ENCODE data around the gene FAM229A. TPM values are rescaled to one million over a fixed set of nuclear protein-coding genes. Genes with fewer than 3 reads are reported as not detected.

FAM229A gene
- total and polyA plus RNA-seq, 9 of the 15 experiments (the other 6 are each of a cell fraction or from before 2014, with no cell fraction given), result 0.04 to 21.6 (median 7.4) TPM

- TF ChIP-seq PREB (CRISPR knock-in tag; IDR thresholded peaks at IDR 0.05), result no peak
- TF ChIP-seq GTF2A2 (tag; IDR thresholded peaks at IDR 0.05), result peak; percentile 59; the same call in 1 of the 2 replicates
- peak; percentile 41; the same call in 1 of the 2 replicates for TF ChIP-seq ZBTB12 (CRISPR knock-in tag; IDR thresholded peaks at IDR 0.05)
- TF ChIP-seq HLTF (IDR thresholded peaks at IDR 0.05), result 0 out of 2 replicates have a peak, but pooled peaks have one; percentile 9
- TF ChIP-seq KDM4B (IDR thresholded peaks at IDR 0.05; ENCODE audit: borderline replicate concordance in 2 of 2, low read depth in 1 of 2), result 0 out of 4 replicates have a peak, but pooled peaks of 1 of the 2 experiments have one; percentile 47
- TF ChIP-seq CREB3 (tag; conservative IDR thresholded peaks at IDR 0.05; ENCODE audit: low read depth), result peak; percentile 83; the same call in 1 of the 2 replicates
- TF ChIP-seq YY1 (IDR thresholded peaks at IDR 0.05; ENCODE audit: borderline replicate concordance in 1 of 3, control insufficient read depth in 1 of 3, extremely low read depth in 1 of 3, insufficient read depth in 3 of 3, insufficient read length in 1 of 3, insufficient replicate concordance in 2 of 3, low read depth in 1 of 3, low read length in 2 of 3), result peak in 1 of 3 experiments; percentile 39
- TF ChIP-seq ZKSCAN8 (CRISPR knock-in tag; IDR thresholded peaks at IDR 0.05), result 0 out of 2 replicates have a peak, but pooled peaks have one; percentile 42
- TF ChIP-seq CHCHD3 (CRISPR knock-in tag; IDR thresholded peaks at IDR 0.05), result no peak
- TF ChIP-seq NBN (IDR thresholded peaks at IDR 0.05; ENCODE audit: low read depth), result peak; percentile 78; the same call in 1 of the 2 replicates
- TF ChIP-seq ZBTB11 (CRISPR knock-in tag; IDR thresholded peaks at IDR 0.05), result peak in 1 of 3 experiments; percentile 80; a peak in 1 of 6 replicates
- 0 out of 2 replicates have a peak, but pooled peaks have one; percentile 39 for TF ChIP-seq BHLHE40 (IDR thresholded peaks at IDR 0.05; ENCODE audit: low read length)
- peak; percentile 45; the same call in 1 of the 2 replicates for TF ChIP-seq ID3 (CRISPR knock-in tag; IDR thresholded peaks at IDR 0.05)
- peak; percentile 52 for TF ChIP-seq ID3 (tag; IDR thresholded peaks at IDR 0.05)
- TF ChIP-seq ZNF586 (CRISPR knock-in tag; conservative IDR thresholded peaks at IDR 0.05), result 0 out of 2 replicates have a peak, but pooled peaks have one; percentile 59
- TF ChIP-seq ILF3 (IDR thresholded peaks at IDR 0.05; ENCODE audit: borderline replicate concordance), result no peak
- peak; percentile 90; the same call in 1 of the 2 replicates for TF ChIP-seq ZNF583 (CRISPR knock-in tag; IDR thresholded peaks at IDR 0.05)
- TF ChIP-seq ZNF197 (CRISPR knock-in tag; IDR thresholded peaks at IDR 0.05; ENCODE audit: low read depth), result peak; percentile 81; the same call in 1 of the 2 replicates
Measured at GRCh38 chr1:32350785-32351398, 11.4 kb downstream of the FAM229A start (continued).

Measured in K562 (cell line).